Esophagus squamous epithelium (tissue), 5 donors: ENCODE data around the gene HDDC2. TPM values are rescaled to one million over a fixed set of nuclear protein-coding genes. Genes with fewer than 3 reads are reported as not detected.

Experiments
- DNase-seq: peaks from one replicate; lab custom pipeline; 2025; lab: John Stamatoyannopoulos, UW
- H3K27ac ChIP-seq, 4 donors: fragments of 200-600 bp; sonication (generic); one replicate each; pipeline ENCODE4 v1.5.1; 2016 to 2019; ENCODE audit warnings: mild to moderate bottlenecking in 1 of 4
- H3K27me3 ChIP-seq, 4 donors: fragments of 200-600 bp; sonication (generic); 1 replicate in 3 of 4; 2 replicates in 1 of 4; pipeline versions ENCODE4 v1.5.1 to v1.6.0; 2017 to 2021; ENCODE audit warnings: antibody characterized with exemption in 1 of 4
- H3K36me3 ChIP-seq, 3 donors: fragments of 200-600 bp; sonication (generic); one replicate each; pipeline ENCODE4 v1.5.1; 2016 to 2019
- H3K4me1 ChIP-seq, 3 donors: fragments of 200-600 bp; sonication (generic); one replicate each; pipeline ENCODE4 v1.5.1; 2017 to 2019
- H3K4me3 ChIP-seq, 4 donors: fragments of 200-600 bp; sonication (generic); 1 replicate in 3 of 4; 2 replicates in 1 of 4; pipeline ENCODE4 v1.5.1; 2016 to 2019; ENCODE audit warnings: mild to moderate bottlenecking in 2 of 4, moderate library complexity in 1 of 4
- H3K9me3 ChIP-seq, 3 donors: fragments of 200-600 bp; sonication (generic); one replicate each; pipeline ENCODE4 v1.5.1; 2016 to 2019
- CTCF ChIP-seq, 6 experiments: fragments of 450-650 bp in 4 of 6; fragments of 200-600 bp in 2 of 6; sonication (generic) in 2 of 6; IDR thresholded peaks; one replicate each; pipeline ENCODE4 v1.5.1; 2016 to 2019; ENCODE audit warnings: antibody characterized with exemption in 6 of 6, mild to moderate bottlenecking in 4 of 6, moderate library complexity in 4 of 6
- POLR2A ChIP-seq, 4 donors: fragments of 450-650 bp; IDR thresholded peaks; one replicate each; pipeline ENCODE4 v1.6.1; 2017; ENCODE audit warnings: antibody characterized with exemption in 4 of 4, mild to moderate bottlenecking in 4 of 4, moderate library complexity in 3 of 4
- WGBS, 2 donors: methylation state at CpG; one replicate each; pipeline ENCODE4 v1.1.5; 2018; 5-methylcytosine and 5-hydroxymethylcytosine counted together
- intact Hi-C: fragments of 100-400 bp; cut with DNase I; formaldehyde crosslinking; loops from one replicate; pipeline ENCODE4 v1.15.0; 2022
- total RNA-seq, 4 donors: library from RNA; depleted of rRNA; stranded (reverse); fragments of >200 nt; gene quantifications; one replicate each; pipeline ENCODE4 v1.1.0, GENCODE V29; 2016
- donor health status: DM: yes; HTN: yes; CAD: no.

Gene HDDC2
- total RNA-seq, 4 donors from 2014 or later: 49.2 to 84.7 (median 53.3) TPM

GRCh38 chr6:125245523-125246264 lies 56.1 kb downstream of the HDDC2 start:
- peak overlapping the region; percentile 59 to 78 (median 62) for H3K27ac ChIP-seq
- H3K9me3 ChIP-seq: peaks cover 0 to 10% (median 0%) of the 10 kb centered on the region in 3 donors
- peaks cover 0 to 26% (median 0%) of the 10 kb centered on the region in 3 donors for H3K36me3 ChIP-seq
- no peaks in the 10 kb centered on the region for H3K27me3 ChIP-seq
- intact Hi-C loops: no loop called here
- 44 to 48% methylated on average over 6 of the region's 7 CpGs for WGBS, 2 donors
- no peak for DNase-seq
- TF ChIP-seq CTCF (IDR thresholded peaks at IDR 0.05) (no peak), POLR2A (IDR thresholded peaks at IDR 0.05) (no peak)
- no peak overlapping the region for H3K4me3 ChIP-seq
- peaks cover 6 to 33% (median 14%) of the 10 kb centered on the region in 3 donors for H3K4me1 ChIP-seq

- WGBS, 2 donors: 76 to 78% methylated on average over 4 of the region's 4 CpGs
- Histone ChIP-seq H3K27me3 (no peaks in the 10 kb centered on the region), H3K36me3 (peaks cover 0 to 24% (median 0%) of the 10 kb centered on the region in 3 donors), H3K9me3 (peaks cover 0 to 10% (median 0%) of the 10 kb centered on the region in 3 donors), H3K4me3 (no peak overlapping the region), H3K27ac (peak overlapping the region; percentile 59 to 78 (median 62)), H3K4me1 (peaks cover 6 to 33% (median 14%) of the 10 kb centered on the region in 3 donors)
- intact Hi-C loops: no loop called here
- no peak for DNase-seq
- no peak for TF ChIP-seq POLR2A (IDR thresholded peaks at IDR 0.05)
- TF ChIP-seq CTCF (IDR thresholded peaks at IDR 0.05): no peak
These were observed 56.7 kb downstream of the HDDC2 start for GRCh38 chr6:125245109-125245508.

- intact Hi-C loops: no loop called here
- WGBS, 2 donors: 95 to 96% methylated on average over 4 of the region's 4 CpGs
- Histone ChIP-seq H3K36me3 (peaks cover 0 to 26% (median 0%) of the 10 kb centered on the region in 3 donors), H3K27ac (no peak overlapping the region), H3K4me1 (peaks cover 0 to 4% (median under 1%) of the 10 kb centered on the region in 3 donors), H3K27me3 (no peaks in the 10 kb centered on the region), H3K4me3 (no peak overlapping the region), H3K9me3 (peaks cover 0 to 4% (median 0%) of the 10 kb centered on the region in 3 donors)
- DNase-seq: no peak
- no peak for TF ChIP-seq CTCF (IDR thresholded peaks at IDR 0.05)
- no peak for TF ChIP-seq POLR2A (IDR thresholded peaks at IDR 0.05)
These were observed 64.0 kb downstream of the HDDC2 start for GRCh38 chr6:125237764-125238163.

- WGBS, 2 donors: 79% methylated on average over 5 of the region's 5 CpGs
- Histone ChIP-seq H3K4me3 (no peak overlapping the region), H3K27ac (no peak overlapping the region), H3K4me1 (peaks cover 0 to 12% (median 6%) of the 10 kb centered on the region in 3 donors), H3K27me3 (no peaks in the 10 kb centered on the region), H3K36me3 (peaks cover 0 to 26% (median 0%) of the 10 kb centered on the region in 3 donors), H3K9me3 (no peaks in the 10 kb centered on the region)
- DNase-seq: no peak
- intact Hi-C loops: no loop called here
- no peak for TF ChIP-seq POLR2A (IDR thresholded peaks at IDR 0.05)
- TF ChIP-seq CTCF (IDR thresholded peaks at IDR 0.05): no peak
These were observed 65.0 kb downstream of the HDDC2 start for GRCh38 chr6:125236536-125237327.

GRCh38 chr6:125233202-125233601 lies 68.6 kb downstream of the HDDC2 start:
- Histone ChIP-seq H3K9me3 (no peaks in the 10 kb centered on the region), H3K36me3 (peaks cover 0 to 8% (median 0%) of the 10 kb centered on the region in 3 donors), H3K4me3 (no peak overlapping the region), H3K4me1 (peaks cover 0 to 27% (median 6%) of the 10 kb centered on the region in 3 donors), H3K27me3 (no peaks in the 10 kb centered on the region), H3K27ac (no peak overlapping the region)
- no peak for DNase-seq
- intact Hi-C loops: no loop called here
- WGBS, 2 donors: 58 to 64% methylated on average over 3 of the region's 3 CpGs
- TF ChIP-seq CTCF (IDR thresholded peaks at IDR 0.05) (no peak), POLR2A (IDR thresholded peaks at IDR 0.05) (no peak)
